Measurements from ENCODE around the gene TUBB1. TPM values are rescaled to one million over a fixed set of nuclear protein-coding genes. Genes with fewer than 3 reads are reported as not detected.

TUBB1 gene
- total RNA-seq, 1 donor from 2014 or later, result not detected

- H3K4me3 ChIP-seq (ENCODE audit: insufficient read depth, low read depth, low read length), result no peak overlapping the region
- no peak for DNase-seq (ENCODE audit: low read depth)
- no peak overlapping the region for H2AFZ ChIP-seq (ENCODE audit: low read depth, low read length)
- no peaks in the 10 kb centered on the region for H3K27me3 ChIP-seq (ENCODE audit: insufficient read depth, low read length)
- no peak overlapping the region for H3K27ac ChIP-seq (ENCODE audit: low read depth, low read length)
- H3K4me3 Mint-ChIP-seq (ENCODE audit: unreplicated experiment), result no peak overlapping the region
- H3K36me3 Mint-ChIP-seq (ENCODE audit: low read depth, unreplicated experiment), result peaks cover 13% of the 10 kb centered on the region
- peaks cover 57% of the 10 kb centered on the region for H3K79me2 ChIP-seq (ENCODE audit: insufficient read depth, low read length)
- no peaks in the 10 kb centered on the region for H3K9me3 Mint-ChIP-seq (ENCODE audit: unreplicated experiment)
- no peaks in the 10 kb centered on the region for H3K9me3 ChIP-seq (ENCODE audit: insufficient read depth, low read depth, low read length)
- H3K9ac ChIP-seq (ENCODE audit: low read length), result no peak overlapping the region
- H3K27me3 Mint-ChIP-seq (ENCODE audit: low read depth, unreplicated experiment), result no peaks in the 10 kb centered on the region
- peaks cover 23% of the 10 kb centered on the region for H3K36me3 ChIP-seq (ENCODE audit: insufficient read depth, low read length)
- H3K27ac Mint-ChIP-seq (ENCODE audit: unreplicated experiment), result no peak overlapping the region
- peaks cover 32% of the 10 kb centered on the region for H3K4me1 Mint-ChIP-seq (ENCODE audit: low read depth, unreplicated experiment)
- H4K20me1 ChIP-seq (ENCODE audit: insufficient read depth, low read length), result peaks cover 51% of the 10 kb centered on the region
- TF ChIP-seq EZH2 (IDR thresholded peaks at IDR 0.05; ENCODE audit: insufficient read depth, low read length) (no peak), CTCF (IDR thresholded peaks at IDR 0.05; ENCODE audit: insufficient read depth, low read depth, low read length) (no peak)
- H3K4me2 ChIP-seq (ENCODE audit: low read length), result no peak overlapping the region
- peaks cover 28% of the 10 kb centered on the region for H3K4me1 ChIP-seq (ENCODE audit: insufficient read depth, low read length)
- no peak for FAIRE-seq
Observed at GRCh38 chr20:59024111-59024530, 4.9 kb downstream of the TUBB1 start.

- H3K27ac ChIP-seq (ENCODE audit: low read depth, low read length), result no peak overlapping the region
- H3K4me2 ChIP-seq (ENCODE audit: low read length), result no peak overlapping the region
- peaks cover 39% of the 10 kb centered on the region for H3K4me1 Mint-ChIP-seq (ENCODE audit: low read depth, unreplicated experiment)
- DNase-seq (ENCODE audit: low read depth) (no peak), FAIRE-seq (no peak)
- no peak overlapping the region for H2AFZ ChIP-seq (ENCODE audit: low read depth, low read length)
- no peaks in the 10 kb centered on the region for H3K9me3 ChIP-seq (ENCODE audit: insufficient read depth, low read depth, low read length)
- no peak overlapping the region for H3K4me3 ChIP-seq (ENCODE audit: insufficient read depth, low read depth, low read length)
- H3K9me3 Mint-ChIP-seq (ENCODE audit: unreplicated experiment), result no peaks in the 10 kb centered on the region
- no peaks in the 10 kb centered on the region for H3K27me3 ChIP-seq (ENCODE audit: insufficient read depth, low read length)
- no peak overlapping the region for H3K9ac ChIP-seq (ENCODE audit: low read length)
- peaks cover 32% of the 10 kb centered on the region for H3K36me3 ChIP-seq (ENCODE audit: insufficient read depth, low read length)
- no peaks in the 10 kb centered on the region for H3K27me3 Mint-ChIP-seq (ENCODE audit: low read depth, unreplicated experiment)
- H3K79me2 ChIP-seq (ENCODE audit: insufficient read depth, low read length), result peaks cover 67% of the 10 kb centered on the region
- H3K36me3 Mint-ChIP-seq (ENCODE audit: low read depth, unreplicated experiment), result peaks cover 13% of the 10 kb centered on the region
- H4K20me1 ChIP-seq (ENCODE audit: insufficient read depth, low read length), result peaks cover 60% of the 10 kb centered on the region
- H3K4me3 Mint-ChIP-seq (ENCODE audit: unreplicated experiment), result no peak overlapping the region
- peaks cover 35% of the 10 kb centered on the region for H3K4me1 ChIP-seq (ENCODE audit: insufficient read depth, low read length)
- TF ChIP-seq EZH2 (IDR thresholded peaks at IDR 0.05; ENCODE audit: insufficient read depth, low read length) (no peak), CTCF (IDR thresholded peaks at IDR 0.05; ENCODE audit: insufficient read depth, low read depth, low read length) (no peak)
- H3K27ac Mint-ChIP-seq (ENCODE audit: unreplicated experiment), result no peak overlapping the region
Observed at GRCh38 chr20:59025086-59025485, 5.9 kb downstream of the TUBB1 start.

- TF ChIP-seq EZH2 (IDR thresholded peaks at IDR 0.05; ENCODE audit: insufficient read depth, low read length) (no peak), CTCF (IDR thresholded peaks at IDR 0.05; ENCODE audit: insufficient read depth, low read depth, low read length) (no peak)
- Mint-ChIP-seq H3K27me3 (ENCODE audit: low read depth, unreplicated experiment) (no peaks in the 10 kb centered on the region), H3K4me3 (ENCODE audit: unreplicated experiment) (no peak overlapping the region), H3K36me3 (ENCODE audit: low read depth, unreplicated experiment) (peaks cover 13% of the 10 kb centered on the region), H3K9me3 (ENCODE audit: unreplicated experiment) (no peaks in the 10 kb centered on the region), H3K27ac (ENCODE audit: unreplicated experiment) (no peak overlapping the region), H3K4me1 (ENCODE audit: low read depth, unreplicated experiment) (peaks cover 41% of the 10 kb centered on the region)
- H3K9me3 ChIP-seq (ENCODE audit: insufficient read depth, low read depth, low read length), result no peaks in the 10 kb centered on the region
- H4K20me1 ChIP-seq (ENCODE audit: insufficient read depth, low read length), result peaks cover 61% of the 10 kb centered on the region
- FAIRE-seq (no peak), DNase-seq (ENCODE audit: low read depth) (no peak)
- no peak overlapping the region for H3K4me3 ChIP-seq (ENCODE audit: insufficient read depth, low read depth, low read length)
- no peak overlapping the region for H3K4me2 ChIP-seq (ENCODE audit: low read length)
- H2AFZ ChIP-seq (ENCODE audit: low read depth, low read length), result no peak overlapping the region
- no peak overlapping the region for H3K9ac ChIP-seq (ENCODE audit: low read length)
- no peaks in the 10 kb centered on the region for H3K27me3 ChIP-seq (ENCODE audit: insufficient read depth, low read length)
- H3K36me3 ChIP-seq (ENCODE audit: insufficient read depth, low read length), result peaks cover 36% of the 10 kb centered on the region
- H3K27ac ChIP-seq (ENCODE audit: low read depth, low read length), result no peak overlapping the region
- H3K79me2 ChIP-seq (ENCODE audit: insufficient read depth, low read length), result peaks cover 71% of the 10 kb centered on the region
- peaks cover 38% of the 10 kb centered on the region for H3K4me1 ChIP-seq (ENCODE audit: insufficient read depth, low read length)
Observed at GRCh38 chr20:59025511-59025910, 6.3 kb downstream of the TUBB1 start.

All from astrocyte (in vitro differentiated cells and primary cell).